GM18951 (cell line): ENCODE data around the gene REEP1.

Experiments
- POLR2A ChIP-seq: IDR thresholded peaks from 4 replicates; pipeline ENCODE4 v1.6.1; 2011; ENCODE audit warnings: mild to moderate bottlenecking; ENCODE audit not compliant: insufficient read length, insufficient read depth; ENCODE audit errors: extremely low read depth
- in situ Hi-C: fragments of 300-500 bp; cut with MboI; formaldehyde crosslinking; loops from one replicate; pipeline ENCODE4 v1.12.0; 2022; ENCODE audit warnings: low sequenced_read_pairs, mixed read lengths, inconsistent platforms; ENCODE audit not compliant: unreplicated experiment

Gene REEP1

DNA sequence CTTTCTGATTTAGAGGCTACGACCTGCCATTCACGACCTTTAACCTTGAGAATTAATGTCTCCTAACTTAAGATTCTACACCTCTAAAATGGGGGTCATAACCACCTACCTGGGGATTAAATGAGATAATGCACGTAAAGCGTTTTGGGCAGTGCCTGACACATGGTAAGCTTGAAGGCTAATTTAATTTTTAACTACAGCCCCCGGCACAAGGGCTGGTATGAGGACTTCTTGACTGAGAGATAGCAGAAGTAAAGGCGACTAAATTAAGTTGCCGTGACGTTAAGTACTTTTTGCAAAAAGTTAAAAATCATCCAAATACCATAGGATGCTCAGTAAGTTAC, 137.6 kb downstream of the REEP1 start:
- in situ Hi-C loops = no loop called here
- no peak for TF ChIP-seq POLR2A

GRCh38 chr2:86195808-86196387, 141.5 kb downstream of the REEP1 start:
- no peak for TF ChIP-seq POLR2A
- in situ Hi-C loops = no loop called here

DNA sequence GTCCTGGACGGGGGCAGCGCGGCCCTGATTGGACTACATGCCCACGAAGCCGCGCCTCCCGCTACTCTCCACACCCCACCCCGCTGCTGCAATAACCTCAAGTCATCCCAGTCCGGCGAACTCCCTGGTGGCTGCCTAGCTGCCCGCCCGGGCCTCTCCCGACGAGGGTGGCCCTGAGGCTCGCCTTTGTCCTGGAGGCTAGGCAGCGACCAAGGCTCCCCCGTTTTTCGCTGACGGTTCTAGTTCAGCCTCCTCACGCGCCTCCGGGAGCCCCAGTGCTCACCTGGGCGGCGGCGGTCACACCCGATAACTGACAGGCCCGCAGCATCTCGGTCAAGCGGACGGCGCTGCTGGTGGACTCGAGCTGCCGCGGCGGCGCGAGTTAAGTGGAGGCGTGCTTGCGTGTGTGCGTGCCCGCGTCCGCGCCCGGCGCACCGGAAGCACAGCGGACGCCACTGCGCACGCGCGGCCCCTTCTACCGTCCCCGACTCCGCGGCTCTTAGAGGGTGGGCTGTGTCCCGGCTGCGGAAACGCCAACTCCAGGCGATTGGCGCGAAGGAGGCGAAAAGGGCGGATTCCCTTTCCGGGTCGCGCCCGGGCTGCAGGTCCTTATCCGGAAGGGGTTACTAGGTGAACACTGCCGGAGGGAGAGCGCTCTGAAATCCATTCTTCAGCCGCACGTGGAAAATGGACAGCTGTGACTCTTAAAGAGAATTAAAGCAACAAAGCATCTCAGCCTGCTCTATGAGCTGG, 142.2 kb downstream of the REEP1 start, which contains the start of gene IMMT:
Gene IMMT (minus strand): TSS at position 408 of the 753 bp plus-strand sequence. CDS start 80 bp downstream, at position 328.
- peak; percentile 94 for TF ChIP-seq POLR2A
- in situ Hi-C loops = no loop called here

GRCh38 chr2:86194751-86195054, 142.7 kb downstream of the REEP1 start:
- in situ Hi-C loops = no loop called here
- no peak for TF ChIP-seq POLR2A

DNA sequence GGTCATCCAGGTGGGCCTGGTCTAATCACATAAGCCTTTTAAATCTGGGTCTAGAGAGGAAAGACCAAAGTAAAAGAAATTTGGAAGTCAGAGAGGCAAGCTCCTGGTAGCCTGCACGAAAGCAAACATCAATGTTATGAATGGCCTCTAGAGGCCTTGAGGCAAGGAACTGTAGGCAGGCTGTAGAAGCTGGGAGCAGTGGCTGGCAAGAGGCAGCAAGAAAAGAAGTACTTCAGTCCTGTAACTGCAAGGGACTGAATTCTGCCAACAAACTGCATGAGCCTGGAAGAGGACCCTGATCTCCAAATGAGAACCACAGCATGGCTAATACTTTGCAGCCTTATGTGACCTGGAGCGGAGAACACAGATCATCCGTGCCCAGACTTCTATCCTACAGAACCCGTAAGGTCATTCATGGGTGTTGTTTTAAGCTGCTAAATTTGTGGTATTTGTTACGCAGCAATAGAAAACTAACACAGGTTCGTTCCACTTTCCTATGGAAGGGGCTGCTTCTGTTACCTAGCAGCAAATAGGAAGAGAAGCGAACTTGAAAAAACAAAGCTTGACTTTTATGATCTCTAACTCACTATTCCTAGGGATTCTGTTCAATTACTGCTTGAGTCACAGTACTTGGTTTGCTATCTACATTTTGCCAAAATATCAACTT, 143.4 kb downstream of the REEP1 start:
- in situ Hi-C loops = no loop called here
- no peak for TF ChIP-seq POLR2A

DNA sequence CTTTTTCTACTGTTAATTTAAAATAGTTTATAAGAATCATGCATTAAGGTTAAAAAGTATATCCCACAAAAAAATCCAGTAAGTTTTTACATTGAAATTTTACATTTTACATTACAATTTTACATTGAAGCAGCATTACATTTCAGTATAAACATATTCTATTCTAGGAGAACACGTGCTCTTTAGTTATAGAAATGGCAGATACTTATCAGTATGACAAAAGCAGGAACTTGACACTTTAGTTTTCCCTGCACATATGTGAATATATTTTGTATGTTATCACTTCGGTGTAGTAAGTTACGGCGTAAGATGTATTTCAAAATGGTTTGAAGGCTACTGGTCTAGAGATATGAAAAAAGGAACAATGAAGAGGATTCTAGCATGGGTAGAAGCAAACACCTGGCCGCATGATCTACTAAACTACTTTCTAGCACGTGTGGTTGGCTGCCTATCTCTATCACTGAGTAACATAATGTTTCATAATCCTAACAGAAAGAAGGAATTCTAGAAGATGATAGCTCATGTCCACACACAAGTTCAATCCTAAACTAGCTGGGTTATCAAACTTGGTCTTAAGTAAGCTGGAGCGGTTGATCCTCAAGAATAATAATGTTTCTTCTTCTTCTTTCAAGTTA, 147.5 kb downstream of the REEP1 start:
- no peak for TF ChIP-seq POLR2A
- in situ Hi-C loops = no loop called here

- in situ Hi-C loops = no loop called here
- TF ChIP-seq POLR2A = no peak
These were observed 151.0 kb downstream of the REEP1 start for GRCh38 chr2:86186431-86186830.

DNA sequence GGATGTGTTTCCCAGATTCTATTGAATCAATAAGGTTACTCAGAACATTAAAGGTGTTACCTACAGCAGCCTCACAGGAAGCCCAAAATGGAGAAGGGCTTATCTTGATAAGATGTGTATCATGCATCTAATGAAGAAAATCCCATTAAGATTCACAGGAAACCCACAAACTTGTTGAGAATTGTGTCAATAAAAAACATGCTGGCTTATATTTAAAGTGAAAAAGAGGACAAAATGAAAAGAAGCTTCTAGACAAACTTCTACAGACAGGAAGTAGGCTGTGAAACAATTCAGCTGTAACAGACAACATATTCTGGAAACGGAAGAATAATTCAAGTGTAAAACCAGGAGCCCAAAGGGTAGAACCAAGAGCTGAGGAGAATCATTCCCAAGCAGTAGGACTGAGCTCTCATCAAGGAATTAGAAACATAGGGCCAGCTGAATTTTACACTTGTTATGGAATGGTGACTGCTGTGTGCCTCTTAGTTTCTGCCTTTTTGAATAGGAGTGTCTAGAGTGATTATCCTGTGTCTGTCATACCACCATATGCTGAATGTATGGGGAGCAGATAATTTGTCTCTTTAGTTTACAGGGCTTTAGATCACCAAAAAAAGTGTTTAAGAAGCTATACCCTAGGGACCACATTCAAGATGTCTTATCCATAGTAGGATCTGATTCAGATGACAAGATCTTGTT, 151.8 kb downstream of the REEP1 start:
- in situ Hi-C loops = no loop called here
- no peak for TF ChIP-seq POLR2A

DNA sequence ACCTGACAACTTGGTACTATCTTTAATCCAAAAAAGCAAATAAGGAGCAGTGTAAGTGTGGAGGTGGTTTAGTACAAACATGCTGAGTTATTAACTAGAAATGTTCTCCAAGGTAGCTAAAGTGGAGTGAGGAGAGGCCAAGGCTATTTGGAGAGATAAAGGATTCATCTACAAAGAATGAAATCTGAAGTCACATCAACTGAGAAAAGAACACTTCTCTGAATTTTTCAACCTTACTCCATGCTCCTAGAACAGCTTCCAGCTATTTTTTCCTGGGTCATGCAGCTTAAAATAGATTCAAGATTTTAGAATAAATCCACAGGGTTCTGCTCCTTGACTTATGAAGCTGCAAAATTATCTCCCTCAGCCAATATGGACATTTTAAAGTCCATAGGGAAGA, 160.8 kb downstream of the REEP1 start:
- in situ Hi-C loops = no loop called here
- no peak for TF ChIP-seq POLR2A

GRCh38 chr2:86175828-86176227, 161.6 kb downstream of the REEP1 start:
- in situ Hi-C loops = no loop called here
- no peak for TF ChIP-seq POLR2A

DNA sequence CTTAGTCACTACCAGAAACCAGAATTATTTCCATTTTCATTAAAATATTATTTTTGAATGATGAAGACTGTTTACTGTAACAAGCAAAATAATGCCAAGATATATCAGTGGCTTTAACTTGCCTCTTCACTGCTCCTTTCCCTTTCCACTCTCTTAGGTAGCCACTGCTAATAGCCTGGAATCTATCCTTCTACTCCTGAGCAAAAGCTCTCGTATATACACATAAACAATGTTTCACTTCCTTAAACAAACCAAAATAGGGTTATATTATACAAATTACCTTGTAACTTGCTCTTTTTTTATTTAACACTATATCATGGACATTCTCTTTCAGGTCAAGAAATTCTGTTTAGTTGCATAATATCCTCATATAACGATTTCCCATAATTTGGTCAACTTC, 163.0 kb downstream of the REEP1 start:
- in situ Hi-C loops = no loop called here
- TF ChIP-seq POLR2A = no peak

GRCh38 chr2:86172610-86173009, 164.8 kb downstream of the REEP1 start:
- in situ Hi-C loops = no loop called here

DNA sequence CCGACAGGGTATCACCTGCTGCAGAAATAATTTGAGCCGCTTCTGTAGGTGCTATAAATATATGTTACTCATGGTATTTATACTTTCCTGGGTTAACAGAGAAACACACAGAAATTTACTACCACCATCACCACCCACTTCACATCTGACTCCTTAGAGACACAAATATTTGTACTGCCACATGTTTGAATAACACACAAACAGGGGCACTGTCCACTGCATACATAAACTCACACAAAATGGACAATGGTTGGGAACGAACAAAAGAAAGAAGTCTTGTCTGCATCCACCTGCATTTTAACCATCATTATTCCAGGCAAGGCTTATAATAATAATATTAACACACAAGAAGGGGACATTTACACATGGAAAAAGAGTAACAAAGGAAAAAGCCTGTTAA, 166.1 kb downstream of the REEP1 start:
- in situ Hi-C loops = no loop called here
- TF ChIP-seq POLR2A = no peak

More at GRCh38 chr2:86172610-86173009, 164.8 kb downstream of the REEP1 start:
- no peak for TF ChIP-seq POLR2A
